Measurements from ENCODE around the gene EHBP1L1. TPM values are rescaled to one million over a fixed set of nuclear protein-coding genes. Genes with fewer than 3 reads are reported as not detected.

Gene EHBP1L1
- total and polyA plus RNA-seq, 4 donors: 1.1 to 120 (median 10.0) TPM

DNA sequence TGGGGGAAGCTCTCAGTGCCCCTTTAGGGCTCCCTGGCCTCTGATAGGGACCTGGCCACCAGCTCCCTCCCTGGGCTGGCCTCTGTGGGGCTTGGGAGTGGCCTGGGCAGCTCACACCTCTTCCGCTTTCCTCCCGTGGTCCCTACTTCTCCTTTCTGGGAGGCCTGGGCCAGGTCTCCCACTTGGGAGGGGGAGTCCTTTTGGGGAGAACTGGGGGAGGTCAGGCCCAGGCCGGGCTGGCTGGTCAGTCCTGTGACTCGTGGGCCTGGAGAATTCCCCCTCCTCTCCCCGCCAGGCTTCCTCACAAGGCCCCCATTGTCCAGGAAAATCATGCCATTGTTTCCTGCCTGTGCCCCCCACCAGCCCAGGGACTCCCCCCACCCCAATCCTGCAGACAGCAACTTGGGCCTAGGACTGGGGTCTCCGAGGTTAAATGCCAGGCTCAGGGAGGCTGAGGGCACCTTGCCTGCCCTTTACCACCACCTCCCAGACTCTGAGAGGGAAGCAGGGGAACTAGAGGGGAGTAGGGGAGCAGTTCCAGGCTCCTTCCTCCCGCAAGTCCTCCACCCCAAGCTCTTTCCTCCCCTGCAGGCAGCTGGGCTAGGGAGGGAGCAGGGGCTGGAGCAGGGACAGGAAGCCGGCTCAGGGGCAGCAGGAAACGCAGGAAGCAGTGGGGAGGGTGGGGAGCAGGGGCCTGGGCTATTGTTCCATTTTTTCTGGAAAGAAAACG lies 35.3 kb downstream of the EHBP1L1 start:
- Histone ChIP-seq H3K27ac (ENCODE audit: low read depth in 1 of 2, low read length in 2 of 2) (peak overlapping the region; percentile 64 to 96), H3K36me3 (ENCODE audit: control insufficient read depth in 4 of 4, insufficient read depth in 3 of 4, low read depth in 1 of 4, low read length in 3 of 4) (peaks cover 0 to 18% (median 4%) of the 10 kb centered on the region in 4 donors), H3K9me3 (ENCODE audit: control insufficient read depth in 4 of 4, low read length in 3 of 4) (no peaks in the 10 kb centered on the region), H3K9ac (ENCODE audit: low read depth in 1 of 2, low read length in 2 of 2) (peak overlapping the region in 1 of 2 donors; percentile 22), H3K4me3 (ENCODE audit: low read depth in 1 of 3, low read length in 3 of 3) (peak overlapping the region in 1 of 3 donors; percentile 90), H3K4me1 (ENCODE audit: control insufficient read depth in 4 of 4, insufficient read depth in 4 of 4, low read length in 3 of 4) (peaks cover 10 to 53% (median 35%) of the 10 kb centered on the region in 4 donors), H3K27me3 (ENCODE audit: control insufficient read depth in 4 of 4, insufficient read depth in 4 of 4, low read length in 3 of 4) (no peaks in the 10 kb centered on the region)
- 60% methylated on average over 10 of the region's 10 CpGs for WGBS
- DNase-seq (ENCODE audit: low spot score): no peak
- peak; percentile 72 for TF ChIP-seq NR2F2 (IDR thresholded peaks at IDR 0.05)
- peak; percentile 10 to 24 for TF ChIP-seq GABPA (IDR thresholded peaks at IDR 0.05 in 1 of 2, conservative IDR thresholded peaks at IDR 0.05 in 1 of 2)
- TF ChIP-seq SP1 (IDR thresholded peaks at IDR 0.05): peak; percentile 15
- TF ChIP-seq FOXA1 (IDR thresholded peaks at IDR 0.05): no peak
- no peak for TF ChIP-seq HNF4A (conservative IDR thresholded peaks at IDR 0.05)
- TF ChIP-seq EGR1 (IDR thresholded peaks at IDR 0.05; ENCODE audit: low read depth in 2 of 2): peak in 1 of 2 donors; percentile 14

DNA sequence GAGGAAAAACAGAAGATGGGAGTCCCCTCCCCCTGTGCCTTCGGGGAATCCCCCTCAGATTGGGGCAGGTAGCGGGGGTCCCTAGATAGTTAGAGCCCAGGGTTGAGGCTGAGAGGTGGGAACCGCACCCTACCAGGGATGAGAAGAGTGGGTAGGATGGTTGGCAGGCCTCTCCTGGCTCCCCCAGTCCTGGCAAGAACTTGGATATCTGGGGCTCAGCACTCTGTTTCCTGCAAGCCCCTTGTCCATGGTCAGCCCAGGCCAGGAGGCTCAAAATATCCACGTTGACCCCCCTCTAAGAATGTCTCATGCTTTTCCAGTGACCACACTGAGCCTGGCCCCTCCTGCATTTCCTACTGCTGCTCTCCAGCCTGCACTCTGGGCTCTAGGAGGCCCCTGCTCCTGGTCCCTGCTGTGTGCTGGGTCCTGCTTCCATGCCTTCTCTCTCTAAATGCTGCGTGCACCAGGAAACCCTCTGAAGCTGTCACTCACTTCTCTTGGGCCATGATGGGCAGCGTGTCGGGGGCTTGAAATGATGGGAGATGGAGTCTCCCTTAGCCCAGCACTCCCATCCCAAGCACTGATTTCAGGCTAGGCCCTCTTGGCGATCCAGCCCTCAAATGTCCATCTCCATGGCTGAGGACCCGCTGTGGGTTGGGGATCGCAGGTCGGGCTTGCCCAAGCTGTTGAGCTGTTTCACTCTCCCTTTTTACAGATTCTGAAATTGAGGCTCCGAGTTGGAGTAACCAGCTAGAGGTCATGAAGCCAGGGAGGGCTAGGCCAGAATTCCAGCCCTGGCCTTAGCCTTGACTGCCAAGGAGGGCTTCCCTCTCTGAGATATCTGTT lies 36.1 kb downstream of the EHBP1L1 start:
- Histone ChIP-seq H3K9me3 (ENCODE audit: control insufficient read depth in 4 of 4, low read length in 3 of 4) (no peaks in the 10 kb centered on the region), H3K27ac (ENCODE audit: low read depth in 1 of 2, low read length in 2 of 2) (peak overlapping the region; percentile 64 to 96), H3K27me3 (ENCODE audit: control insufficient read depth in 4 of 4, insufficient read depth in 4 of 4, low read length in 3 of 4) (no peaks in the 10 kb centered on the region), H3K9ac (ENCODE audit: low read depth in 1 of 2, low read length in 2 of 2) (peak overlapping the region in 1 of 2 donors; percentile 69), H3K4me1 (ENCODE audit: control insufficient read depth in 4 of 4, insufficient read depth in 4 of 4, low read length in 3 of 4) (peaks cover 15 to 61% (median 43%) of the 10 kb centered on the region in 4 donors), H3K36me3 (ENCODE audit: control insufficient read depth in 4 of 4, insufficient read depth in 3 of 4, low read depth in 1 of 4, low read length in 3 of 4) (peaks cover 0 to 14% (median 1%) of the 10 kb centered on the region in 4 donors), H3K4me3 (ENCODE audit: low read depth in 1 of 3, low read length in 3 of 3) (peak overlapping the region; percentile 80 to 90 (median 83))
- TF ChIP-seq, protein P1, sequence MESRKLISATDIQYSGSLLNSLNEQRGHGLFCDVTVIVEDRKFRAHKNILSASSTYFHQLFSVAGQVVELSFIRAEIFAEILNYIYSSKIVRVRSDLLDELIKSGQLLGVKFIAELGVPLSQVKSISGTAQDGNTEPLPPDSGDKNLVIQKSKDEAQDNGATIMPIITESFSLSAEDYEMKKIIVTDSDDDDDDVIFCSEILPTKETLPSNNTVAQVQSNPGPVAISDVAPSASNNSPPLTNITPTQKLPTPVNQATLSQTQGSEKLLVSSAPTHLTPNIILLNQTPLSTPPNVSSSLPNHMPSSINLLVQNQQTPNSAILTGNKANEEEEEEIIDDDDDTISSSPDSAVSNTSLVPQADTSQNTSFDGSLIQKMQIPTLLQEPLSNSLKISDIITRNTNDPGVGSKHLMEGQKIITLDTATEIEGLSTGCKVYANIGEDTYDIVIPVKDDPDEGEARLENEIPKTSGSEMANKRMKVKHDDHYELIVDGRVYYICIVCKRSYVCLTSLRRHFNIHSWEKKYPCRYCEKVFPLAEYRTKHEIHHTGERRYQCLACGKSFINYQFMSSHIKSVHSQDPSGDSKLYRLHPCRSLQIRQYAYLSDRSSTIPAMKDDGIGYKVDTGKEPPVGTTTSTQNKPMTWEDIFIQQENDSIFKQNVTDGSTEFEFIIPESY (IDR thresholded peaks at IDR 0.05): no peak
- TF ChIP-seq RXRA (IDR thresholded peaks at IDR 0.05) (no peak), FOXA1 (IDR thresholded peaks at IDR 0.05) (no peak), HNF4A (conservative IDR thresholded peaks at IDR 0.05) (no peak), FOXA2 (IDR thresholded peaks at IDR 0.05) (no peak), TAF1 (conservative IDR thresholded peaks at IDR 0.05) (no peak), JUND (IDR thresholded peaks at IDR 0.05) (no peak), HNF4G (IDR thresholded peaks at IDR 0.05) (no peak), RAD21 (IDR thresholded peaks at IDR 0.05) (no peak), YY1 (IDR thresholded peaks at IDR 0.05) (no peak), GABPA (IDR thresholded peaks at IDR 0.05 in 1 of 2, conservative IDR thresholded peaks at IDR 0.05 in 1 of 2) (no peak), SP1 (IDR thresholded peaks at IDR 0.05) (no peak), NR2F2 (IDR thresholded peaks at IDR 0.05) (no peak), EGR1 (IDR thresholded peaks at IDR 0.05; ENCODE audit: low read depth in 2 of 2) (no peak)
- TF ChIP-seq, protein P2, sequence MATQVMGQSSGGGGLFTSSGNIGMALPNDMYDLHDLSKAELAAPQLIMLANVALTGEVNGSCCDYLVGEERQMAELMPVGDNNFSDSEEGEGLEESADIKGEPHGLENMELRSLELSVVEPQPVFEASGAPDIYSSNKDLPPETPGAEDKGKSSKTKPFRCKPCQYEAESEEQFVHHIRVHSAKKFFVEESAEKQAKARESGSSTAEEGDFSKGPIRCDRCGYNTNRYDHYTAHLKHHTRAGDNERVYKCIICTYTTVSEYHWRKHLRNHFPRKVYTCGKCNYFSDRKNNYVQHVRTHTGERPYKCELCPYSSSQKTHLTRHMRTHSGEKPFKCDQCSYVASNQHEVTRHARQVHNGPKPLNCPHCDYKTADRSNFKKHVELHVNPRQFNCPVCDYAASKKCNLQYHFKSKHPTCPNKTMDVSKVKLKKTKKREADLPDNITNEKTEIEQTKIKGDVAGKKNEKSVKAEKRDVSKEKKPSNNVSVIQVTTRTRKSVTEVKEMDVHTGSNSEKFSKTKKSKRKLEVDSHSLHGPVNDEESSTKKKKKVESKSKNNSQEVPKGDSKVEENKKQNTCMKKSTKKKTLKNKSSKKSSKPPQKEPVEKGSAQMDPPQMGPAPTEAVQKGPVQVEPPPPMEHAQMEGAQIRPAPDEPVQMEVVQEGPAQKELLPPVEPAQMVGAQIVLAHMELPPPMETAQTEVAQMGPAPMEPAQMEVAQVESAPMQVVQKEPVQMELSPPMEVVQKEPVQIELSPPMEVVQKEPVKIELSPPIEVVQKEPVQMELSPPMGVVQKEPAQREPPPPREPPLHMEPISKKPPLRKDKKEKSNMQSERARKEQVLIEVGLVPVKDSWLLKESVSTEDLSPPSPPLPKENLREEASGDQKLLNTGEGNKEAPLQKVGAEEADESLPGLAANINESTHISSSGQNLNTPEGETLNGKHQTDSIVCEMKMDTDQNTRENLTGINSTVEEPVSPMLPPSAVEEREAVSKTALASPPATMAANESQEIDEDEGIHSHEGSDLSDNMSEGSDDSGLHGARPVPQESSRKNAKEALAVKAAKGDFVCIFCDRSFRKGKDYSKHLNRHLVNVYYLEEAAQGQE (IDR thresholded peaks at IDR 0.05): no peak
- TF ChIP-seq, protein P3, sequence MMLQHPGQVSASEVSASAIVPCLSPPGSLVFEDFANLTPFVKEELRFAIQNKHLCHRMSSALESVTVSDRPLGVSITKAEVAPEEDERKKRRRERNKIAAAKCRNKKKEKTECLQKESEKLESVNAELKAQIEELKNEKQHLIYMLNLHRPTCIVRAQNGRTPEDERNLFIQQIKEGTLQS (IDR thresholded peaks at IDR 0.05): no peak
- TF ChIP-seq, protein P4, sequence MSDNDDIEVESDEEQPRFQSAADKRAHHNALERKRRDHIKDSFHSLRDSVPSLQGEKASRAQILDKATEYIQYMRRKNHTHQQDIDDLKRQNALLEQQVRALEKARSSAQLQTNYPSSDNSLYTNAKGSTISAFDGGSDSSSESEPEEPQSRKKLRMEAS (IDR thresholded peaks at IDR 0.05): no peak
- TF ChIP-seq, protein P5, sequence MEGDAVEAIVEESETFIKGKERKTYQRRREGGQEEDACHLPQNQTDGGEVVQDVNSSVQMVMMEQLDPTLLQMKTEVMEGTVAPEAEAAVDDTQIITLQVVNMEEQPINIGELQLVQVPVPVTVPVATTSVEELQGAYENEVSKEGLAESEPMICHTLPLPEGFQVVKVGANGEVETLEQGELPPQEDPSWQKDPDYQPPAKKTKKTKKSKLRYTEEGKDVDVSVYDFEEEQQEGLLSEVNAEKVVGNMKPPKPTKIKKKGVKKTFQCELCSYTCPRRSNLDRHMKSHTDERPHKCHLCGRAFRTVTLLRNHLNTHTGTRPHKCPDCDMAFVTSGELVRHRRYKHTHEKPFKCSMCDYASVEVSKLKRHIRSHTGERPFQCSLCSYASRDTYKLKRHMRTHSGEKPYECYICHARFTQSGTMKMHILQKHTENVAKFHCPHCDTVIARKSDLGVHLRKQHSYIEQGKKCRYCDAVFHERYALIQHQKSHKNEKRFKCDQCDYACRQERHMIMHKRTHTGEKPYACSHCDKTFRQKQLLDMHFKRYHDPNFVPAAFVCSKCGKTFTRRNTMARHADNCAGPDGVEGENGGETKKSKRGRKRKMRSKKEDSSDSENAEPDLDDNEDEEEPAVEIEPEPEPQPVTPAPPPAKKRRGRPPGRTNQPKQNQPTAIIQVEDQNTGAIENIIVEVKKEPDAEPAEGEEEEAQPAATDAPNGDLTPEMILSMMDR (IDR thresholded peaks at IDR 0.05; ENCODE audit: low read depth, low read length, missing input control): no peak
- no peak for DNase-seq (ENCODE audit: low spot score)
- 66% methylated on average over 12 of the region's 12 CpGs for WGBS

All from liver (tissue), 9 donors.